K562 (cell line): Measurements from ENCODE around the gene CDKN3. TPM values are rescaled to one million over a fixed set of nuclear protein-coding genes. Genes with fewer than 3 reads are reported as not detected.

Experiments
- ATAC-seq: fragments of 200-7000 bp; cut with Tn5 transposase; 3 replicates; pipeline ENCODE4 v1.9.1; 2020; ENCODE audit warnings: moderate library complexity
- BruUV-seq: library from RNA; stranded (reverse); fragments of 400-500 nt; replicated peaks from 2 replicates; lab custom pipeline; 2021; lab: Mats Ljungman, UMichigan
- CTCF ChIA-PET: fragments of 300-600 bp; formaldehyde crosslinking; extraction: SDS; loops from one replicate; lab custom pipeline; 2021; ENCODE audit warnings: low intra/inter-chr PET ratio; lab: Yijun Ruan, JAX
- POLR2A ChIA-PET: fragments of 300-600, 350-650 bp; sonication (Branson Sonifier 250); formaldehyde crosslinking; extraction: SDS; loops from one replicate; lab custom pipeline; 2021; ENCODE audit warnings: antibody characterized with exemption, inconsistent platforms; lab: Yijun Ruan, JAX
- DNase-seq, 4 experiments: peaks; one replicate each; pipeline versions ENCODE4 v3.0.0 to v3.0.0-alpha.2; 2011 to 2018; ENCODE audit warnings: low spot score in 3 of 4, mixed read lengths in 3 of 4; ENCODE audit errors: extremely low read depth in 1 of 4
- FAIRE-seq: peaks from 2 replicates; lab custom pipeline; 2011; peaks lifted over from hg19 to GRCh38; lab: Jason Lieb, UNC
- H2AFZ ChIP-seq: 2 replicates; pipeline ENCODE4 v1.6.0; 2011; ENCODE audit warnings: low read depth, low read length, control low read depth, inconsistent platforms
- H3K27ac ChIP-seq: fragments of 200-600 bp; 3 replicates; pipeline ENCODE4 v1.8.0; 2011; ENCODE audit warnings: low read depth, mild to moderate bottlenecking, control low read depth, inconsistent platforms, low read length, moderate library complexity, mixed read lengths; ENCODE audit errors: extremely low read depth
- H3K27me3 ChIP-seq, 2 experiments: fragments of 300-600 bp in 1 of 2; 2 replicates in 1 of 2; 3 replicates in 1 of 2; pipeline versions ENCODE4 v1.6.0 to v1.8.0; 2011; ENCODE audit warnings: inconsistent platforms in 2 of 2, low read length in 2 of 2, mild to moderate bottlenecking in 1 of 2, mixed read lengths in 1 of 2, moderate library complexity in 1 of 2; ENCODE audit not compliant: control insufficient read depth in 2 of 2, insufficient read depth in 2 of 2
- H3K36me3 ChIP-seq: fragments of 300-600 bp; 3 replicates; pipeline ENCODE4 v1.8.0; 2011; ENCODE audit warnings: mild to moderate bottlenecking, low read length, inconsistent platforms; ENCODE audit not compliant: control insufficient read depth, insufficient read depth
- H3K4me1 ChIP-seq, 2 experiments: fragments of 200-600 bp in 1 of 2; replicated peaks in 1 of 2; 2 replicates in 1 of 2; 3 replicates in 1 of 2; pipeline versions ENCODE4 v1.5.1 to v1.8.0; 2011; ENCODE audit warnings: inconsistent platforms in 2 of 2, low read length in 2 of 2, mild to moderate bottlenecking in 1 of 2, mixed read lengths in 1 of 2, moderate library complexity in 1 of 2; ENCODE audit not compliant: control insufficient read depth in 2 of 2, insufficient read depth in 2 of 2
- H3K4me2 ChIP-seq: 2 replicates; pipeline ENCODE4 v1.6.1; 2011; ENCODE audit warnings: low read length, control low read depth, inconsistent platforms, mixed read lengths; ENCODE audit not compliant: insufficient read depth
- H3K4me3 ChIP-seq: fragments of 200-600 bp; sonication (generic), shearing (Covaris generic); 2 replicates; pipeline ENCODE4 v1.5.1; 2016; ENCODE audit warnings: control low read depth, inconsistent platforms
- H3K79me2 ChIP-seq: fragments of 200-600 bp; 3 replicates; pipeline ENCODE4 v1.8.0; 2011; ENCODE audit warnings: low read length, inconsistent platforms; ENCODE audit not compliant: control insufficient read depth, insufficient read depth
- H3K9ac ChIP-seq, 2 experiments: 2 replicates each; pipeline versions ENCODE4 v1.6.0 to v1.6.1; 2011; ENCODE audit warnings: low read depth in 2 of 2, low read length in 2 of 2, control low read depth in 1 of 2, inconsistent platforms in 1 of 2, mild to moderate bottlenecking in 1 of 2, mixed read lengths in 1 of 2; ENCODE audit not compliant: insufficient read depth in 1 of 2
- H3K9me1 ChIP-seq: one replicate; pipeline ENCODE4 v1.6.0; 2011; ENCODE audit warnings: inconsistent platforms, mild to moderate bottlenecking, low read length, moderate library complexity; ENCODE audit not compliant: control insufficient read depth, insufficient read depth
- H3K9me3 ChIP-seq: replicated peaks from 2 replicates; pipeline ENCODE4 v1.5.1; 2011; ENCODE audit warnings: low read depth, low read length, inconsistent platforms; ENCODE audit not compliant: control insufficient read depth, insufficient read depth
- H4K20me1 ChIP-seq: replicated peaks from 2 replicates; pipeline ENCODE4 v1.6.1; 2011; ENCODE audit warnings: low read length, inconsistent platforms, mixed read lengths; ENCODE audit not compliant: control insufficient read depth, insufficient read depth
- ADNP ChIP-seq: fragments of 200-800 bp; sonication (Bioruptor generic); IDR thresholded peaks from 2 replicates; pipeline ENCODE4 v1.6.1; 2016; ENCODE audit warnings: missing genetic modification characterization, missing compliant biosample characterization
- CREB1 ChIP-seq, 2 experiments: sonication (generic) in 1 of 2; formaldehyde crosslinking in 1 of 2; IDR thresholded peaks; 2 replicates each; pipeline versions ENCODE4 v1.6.1 to v1.8.0; 2012 to 2022; ENCODE audit warnings: inconsistent platforms in 1 of 2, mild to moderate bottlenecking in 1 of 2, missing genetic modification reagents in 1 of 2, moderate library complexity in 1 of 2
- ETV5 ChIP-seq: sonication (generic); formaldehyde crosslinking; IDR thresholded peaks from 2 replicates; pipeline ENCODE4 v1.4.0; 2020; ENCODE audit warnings: low read depth, mild to moderate bottlenecking, missing genetic modification reagents
- HDAC2 ChIP-seq: fragments of 450-650 bp; IDR thresholded peaks from 2 replicates; pipeline ENCODE4 v1.6.1; 2016; ENCODE audit warnings: mild to moderate bottlenecking
- KDM4B ChIP-seq, 2 experiments: fragments of 450-650 bp in 1 of 2; sonication (generic) in 1 of 2; IDR thresholded peaks; 2 replicates each; pipeline ENCODE4 v1.6.1; 2016 to 2017; ENCODE audit warnings: borderline replicate concordance in 2 of 2, antibody characterized with exemption in 1 of 2, low read depth in 1 of 2, mild to moderate bottlenecking in 1 of 2
- MTF1 ChIP-seq: fragments of 250-450 bp; sonication (Bioruptor Pico); IDR thresholded peaks from 2 replicates; pipeline ENCODE4 v1.9.0; 2021; ENCODE audit warnings: moderate library complexity, mild to moderate bottlenecking, inconsistent platforms, borderline replicate concordance
- NFIC ChIP-seq: fragments of 450-650 bp; IDR thresholded peaks from 2 replicates; pipeline ENCODE4 v1.6.1; 2017; ENCODE audit warnings: mild to moderate bottlenecking, inconsistent platforms
- RCOR1 ChIP-seq, 2 experiments: IDR thresholded peaks; 2 replicates each; pipeline ENCODE4 v1.6.1; 2012; ENCODE audit warnings: low read depth in 2 of 2, low read length in 2 of 2, borderline replicate concordance in 1 of 2, improper control_type of control experiment in 1 of 2
- TEAD4 ChIP-seq, 2 experiments: sonication (generic) in 1 of 2; formaldehyde crosslinking in 1 of 2; IDR thresholded peaks; 2 replicates each; pipeline versions ENCODE4 v1.6.1 to v1.8.0; 2012 to 2022; ENCODE audit warnings: borderline replicate concordance in 1 of 2, inconsistent platforms in 1 of 2, low read length in 1 of 2, mild to moderate bottlenecking in 1 of 2, missing genetic modification reagents in 1 of 2
- TSC22D4 ChIP-seq: fragments of 450-650 bp; IDR thresholded peaks from 2 replicates; pipeline ENCODE4 v1.6.1; 2016; ENCODE audit warnings: missing genetic modification characterization, missing biosample characterization, control low read depth
- ZBTB8A ChIP-seq: fragments of 450-650 bp; IDR thresholded peaks from 2 replicates; pipeline ENCODE4 v1.6.1; 2018; ENCODE audit warnings: mild to moderate bottlenecking, moderate library complexity; ENCODE audit not compliant: partially characterized antibody
- WGBS: fragments of 100-300 bp; shearing (Covaris generic); methylation state at CpG from one replicate; pipeline ENCODE4 v1.1.6; 2016; ENCODE audit warnings: low coverage, mixed read lengths; ENCODE audit not compliant: insufficient coverage; ENCODE audit errors: missing lambda C conversion rate; 5-methylcytosine and 5-hydroxymethylcytosine counted together
- in situ Hi-C: fragments of 300-500 bp; cut with MboI; formaldehyde crosslinking; loops from 4 replicates; pipeline ENCODE4 v1.15.0; 2018; ENCODE audit warnings: inconsistent platforms, mixed read lengths
- intact Hi-C: fragments of 100-400 bp; cut with micrococcal nuclease; formaldehyde crosslinking; loops from 2 replicates; pipeline ENCODE4 v1.14.2; 2022
- polyA plus RNA-seq, 8 experiments: library from polyadenylated mRNA; depleted of rRNA in 4 of 8; stranded (reverse) in 5 of 8; unstranded in 3 of 8; fragments of >200 nt; fragmentation: Nextera tagmentation in 2 of 8; fragmentation: Illumina TruSeq in 1 of 8; extraction: Ambion mirVana in 2 of 8; extraction: Trizol in 1 of 8; gene quantifications; 2 replicates each; pipeline versions ENCODE4 v1.2.1 to v1.2.3, GENCODE V29; 2011 to 2014; ENCODE audit warnings: inconsistent platforms in 1 of 8, missing spikeins in 1 of 8
- total RNA-seq, 7 experiments: library from RNA; depleted of rRNA in 6 of 7; stranded (reverse); fragments of >200 nt in 6 of 7; fragmentation: Illumina TruSeq in 2 of 7; extraction: Trizol in 2 of 7; gene quantifications; 2 replicates each; pipeline versions ENCODE4 v1.2.1 to v1.2.3, GENCODE V29; 2011 to 2021; ENCODE audit warnings: low replicate concordance in 1 of 7
- TF ChIP-seq, protein P1 (sequence below): fragments of 450-650 bp; IDR thresholded peaks from 2 replicates; pipeline ENCODE4 v1.6.1; 2016
- TF ChIP-seq, protein P2 (sequence below): sonication (generic); IDR thresholded peaks from 2 replicates; pipeline ENCODE4 v1.6.1; 2016
- TF ChIP-seq, protein P3 (sequence below): sonication (generic); formaldehyde crosslinking; IDR thresholded peaks from 2 replicates; pipeline ENCODE4 v1.8.0; 2022; ENCODE audit warnings: mild to moderate bottlenecking, missing genetic modification reagents

Gene CDKN3
- total and polyA plus RNA-seq, 9 of the 15 experiments (the other 6 are each of a cell fraction or from before 2014, with no cell fraction given) = 41.3 to 128 (median 70.7) TPM

DNA sequence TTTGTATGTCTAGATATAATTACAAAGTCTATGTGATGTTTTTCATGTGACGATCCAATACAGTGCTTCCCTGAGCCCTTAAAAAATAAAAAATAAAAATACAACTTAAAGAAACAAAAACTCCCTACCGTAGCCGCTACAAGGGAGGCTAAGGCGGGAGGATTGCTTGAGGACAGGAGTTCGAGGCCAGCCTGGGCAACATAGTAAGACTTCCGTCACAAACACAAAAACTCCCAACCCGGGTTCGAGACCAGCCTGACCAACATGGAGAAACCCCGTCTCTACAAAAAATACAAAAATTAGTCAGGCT, 669 bp upstream of the CDKN3 start:
- peaks cover 0 to 9% of the 10 kb centered on the region in 2 experiments; a peak in 2 of 5 replicates for H3K27me3 ChIP-seq
- no peak overlapping the region for H3K9ac ChIP-seq
- TSS peak; percentile 91 for BruUV-seq
- intact Hi-C loops (loop anchor here (2.0 kb wide), 1 partner anchor 45 kb away; the partner anchor contains the start of gene CNIH1), in situ Hi-C loops (no loop called here)
- WGBS = 81% methylated on average over 9 of the region's 9 CpGs
- peaks cover 14% of the 10 kb centered on the region; the same call in 1 of the 3 replicates for H3K36me3 ChIP-seq
- H3K4me1 ChIP-seq = peaks cover 15% of the 10 kb centered on the region in 2 experiments; a peak in 4 of 5 replicates
- POLR2A ChIA-PET = interaction anchor here (0.9 to 1.5 kb wide), 4 partner anchors 9 to 28 kb away, joined by 3 to 5 read pairs (median 4); no protein-coding TSS in a partner anchor
- peaks cover 13% of the 10 kb centered on the region for H3K79me2 ChIP-seq
- FAIRE-seq = no peak
- H3K27ac ChIP-seq = peak overlapping the region; percentile 16; the same call in 1 of the 3 replicates
- H3K4me3 ChIP-seq = peak overlapping the region; percentile 7; the same call in 1 of the 2 replicates
- CTCF ChIA-PET = no interaction called here
- no peaks in the 10 kb centered on the region for H4K20me1 ChIP-seq
- H3K9me1 ChIP-seq = no peaks in the 10 kb centered on the region
- H3K9me3 ChIP-seq = no peaks in the 10 kb centered on the region
- ATAC-seq = no peak
- DNase-seq = no peak
- 0 out of 2 replicates have a peak overlapping the region, but pooled peaks have one; percentile 32 for H3K4me2 ChIP-seq
- peak overlapping the region; percentile 85 for H2AFZ ChIP-seq
- TF ChIP-seq MTF1 (CRISPR knock-in tag) (no peak), RCOR1 (IDR thresholded peaks at IDR 0.05; ENCODE audit: borderline replicate concordance in 1 of 2, low read depth in 2 of 2, low read length in 2 of 2) (no peak), ADNP (tag) (peak; percentile 32; the same call in 1 of the 2 replicates), HDAC2 (no peak), NFIC (no peak), KDM4B (IDR thresholded peaks at IDR 0.05; ENCODE audit: borderline replicate concordance in 2 of 2, low read depth in 1 of 2) (no peak), CREB1 (IDR thresholded peaks at IDR 0.05) (no peak), CREB1 (CRISPR knock-in tag; IDR thresholded peaks at IDR 0.05) (no peak), TEAD4 (IDR thresholded peaks at IDR 0.05; ENCODE audit: low read length) (no peak), TEAD4 (CRISPR knock-in tag; IDR thresholded peaks at IDR 0.05; ENCODE audit: borderline replicate concordance) (no peak), TSC22D4 (tag) (no peak), ETV5 (CRISPR knock-in tag) (no peak), ZBTB8A (no peak)
- TF ChIP-seq, protein P1, sequence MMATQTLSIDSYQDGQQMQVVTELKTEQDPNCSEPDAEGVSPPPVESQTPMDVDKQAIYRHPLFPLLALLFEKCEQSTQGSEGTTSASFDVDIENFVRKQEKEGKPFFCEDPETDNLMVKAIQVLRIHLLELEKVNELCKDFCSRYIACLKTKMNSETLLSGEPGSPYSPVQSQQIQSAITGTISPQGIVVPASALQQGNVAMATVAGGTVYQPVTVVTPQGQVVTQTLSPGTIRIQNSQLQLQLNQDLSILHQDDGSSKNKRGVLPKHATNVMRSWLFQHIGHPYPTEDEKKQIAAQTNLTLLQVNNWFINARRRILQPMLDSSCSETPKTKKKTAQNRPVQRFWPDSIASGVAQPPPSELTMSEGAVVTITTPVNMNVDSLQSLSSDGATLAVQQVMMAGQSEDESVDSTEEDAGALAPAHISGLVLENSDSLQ = no peak
- TF ChIP-seq, protein P2, sequence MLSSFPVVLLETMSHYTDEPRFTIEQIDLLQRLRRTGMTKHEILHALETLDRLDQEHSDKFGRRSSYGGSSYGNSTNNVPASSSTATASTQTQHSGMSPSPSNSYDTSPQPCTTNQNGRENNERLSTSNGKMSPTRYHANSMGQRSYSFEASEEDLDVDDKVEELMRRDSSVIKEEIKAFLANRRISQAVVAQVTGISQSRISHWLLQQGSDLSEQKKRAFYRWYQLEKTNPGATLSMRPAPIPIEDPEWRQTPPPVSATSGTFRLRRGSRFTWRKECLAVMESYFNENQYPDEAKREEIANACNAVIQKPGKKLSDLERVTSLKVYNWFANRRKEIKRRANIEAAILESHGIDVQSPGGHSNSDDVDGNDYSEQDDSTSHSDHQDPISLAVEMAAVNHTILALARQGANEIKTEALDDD = no peak
- TF ChIP-seq, protein P3, sequence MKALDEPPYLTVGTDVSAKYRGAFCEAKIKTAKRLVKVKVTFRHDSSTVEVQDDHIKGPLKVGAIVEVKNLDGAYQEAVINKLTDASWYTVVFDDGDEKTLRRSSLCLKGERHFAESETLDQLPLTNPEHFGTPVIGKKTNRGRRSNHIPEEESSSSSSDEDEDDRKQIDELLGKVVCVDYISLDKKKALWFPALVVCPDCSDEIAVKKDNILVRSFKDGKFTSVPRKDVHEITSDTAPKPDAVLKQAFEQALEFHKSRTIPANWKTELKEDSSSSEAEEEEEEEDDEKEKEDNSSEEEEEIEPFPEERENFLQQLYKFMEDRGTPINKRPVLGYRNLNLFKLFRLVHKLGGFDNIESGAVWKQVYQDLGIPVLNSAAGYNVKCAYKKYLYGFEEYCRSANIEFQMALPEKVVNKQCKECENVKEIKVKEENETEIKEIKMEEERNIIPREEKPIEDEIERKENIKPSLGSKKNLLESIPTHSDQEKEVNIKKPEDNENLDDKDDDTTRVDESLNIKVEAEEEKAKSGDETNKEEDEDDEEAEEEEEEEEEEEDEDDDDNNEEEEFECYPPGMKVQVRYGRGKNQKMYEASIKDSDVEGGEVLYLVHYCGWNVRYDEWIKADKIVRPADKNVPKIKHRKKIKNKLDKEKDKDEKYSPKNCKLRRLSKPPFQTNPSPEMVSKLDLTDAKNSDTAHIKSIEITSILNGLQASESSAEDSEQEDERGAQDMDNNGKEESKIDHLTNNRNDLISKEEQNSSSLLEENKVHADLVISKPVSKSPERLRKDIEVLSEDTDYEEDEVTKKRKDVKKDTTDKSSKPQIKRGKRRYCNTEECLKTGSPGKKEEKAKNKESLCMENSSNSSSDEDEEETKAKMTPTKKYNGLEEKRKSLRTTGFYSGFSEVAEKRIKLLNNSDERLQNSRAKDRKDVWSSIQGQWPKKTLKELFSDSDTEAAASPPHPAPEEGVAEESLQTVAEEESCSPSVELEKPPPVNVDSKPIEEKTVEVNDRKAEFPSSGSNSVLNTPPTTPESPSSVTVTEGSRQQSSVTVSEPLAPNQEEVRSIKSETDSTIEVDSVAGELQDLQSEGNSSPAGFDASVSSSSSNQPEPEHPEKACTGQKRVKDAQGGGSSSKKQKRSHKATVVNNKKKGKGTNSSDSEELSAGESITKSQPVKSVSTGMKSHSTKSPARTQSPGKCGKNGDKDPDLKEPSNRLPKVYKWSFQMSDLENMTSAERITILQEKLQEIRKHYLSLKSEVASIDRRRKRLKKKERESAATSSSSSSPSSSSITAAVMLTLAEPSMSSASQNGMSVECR (CRISPR knock-in tag) = no peak
